ENCODE measurements around the gene PPFIA4. TPM values are rescaled to one million over a fixed set of nuclear protein-coding genes. Genes with fewer than 3 reads are reported as not detected.

Gene PPFIA4
- total RNA-seq, 1 experiment from 2014 or later = 10.8 TPM

GRCh38 chr1:203054642-203055041 is 28.4 kb downstream of the PPFIA4 start:
- H3K27me3 ChIP-seq (ENCODE audit: insufficient read depth, low read length) = no peaks in the 10 kb centered on the region
- RAD21 ChIA-PET (ENCODE audit: low non-redundant PET in 1 of 2, low total read pairs in 2 of 2, uncharacterized antibody in 2 of 2, unreplicated experiment in 2 of 2) = interaction anchor here in 1 of 2 experiments (0.5 kb wide), 1 partner anchor 160 kb away, joined by 4 read pairs; no protein-coding TSS in a partner anchor
- no peak for TF ChIP-seq EZH2phosphoT487 (IDR thresholded peaks at IDR 0.05; ENCODE audit: borderline replicate concordance)
- no peak for TF ChIP-seq POLR2AphosphoS5 (IDR thresholded peaks at IDR 0.05; ENCODE audit: low read depth, low read length)
- no peak for TF ChIP-seq SP1 (IDR thresholded peaks at IDR 0.05; ENCODE audit: low read depth)
- no peak overlapping the region for H3K9ac ChIP-seq (ENCODE audit: low read length)
- H3K4me3 ChIP-seq (replicated peaks in 1 of 2; ENCODE audit: low read depth in 1 of 2, low read length in 2 of 2) = no peak overlapping the region
- H4K20me1 ChIP-seq (ENCODE audit: insufficient read depth) = no peaks in the 10 kb centered on the region
- H2AFZ ChIP-seq (ENCODE audit: low read depth, low read length, poor library complexity, severe bottlenecking) = no peak overlapping the region
- peaks cover 0 to 8% of the 10 kb centered on the region in 2 experiments; a peak in 2 of 4 replicates for H3K36me3 ChIP-seq (ENCODE audit: control insufficient read depth in 1 of 2, insufficient read depth in 2 of 2, low read length in 2 of 2)
- BruUV-seq (replicated peaks) = no TSS peak
- no peak overlapping the region for H3K4me2 ChIP-seq (ENCODE audit: low read length)
- ATAC-seq (no peak), DNase-seq (ENCODE audit: low read depth, low spot score) (no peak)
- no peak overlapping the region for H3K27ac ChIP-seq (ENCODE audit: low read depth, low read length)
- H3K9me3 ChIP-seq (ENCODE audit: control insufficient read depth in 1 of 2, insufficient read depth in 1 of 2, low read depth in 1 of 2, low read length in 2 of 2) = no peaks in the 10 kb centered on the region
- intact Hi-C loops (cut with micrococcal nuclease) = no loop called here
- no peaks in the 10 kb centered on the region for H3K9me2 ChIP-seq (ENCODE audit: insufficient read depth)
- H3K79me2 ChIP-seq (ENCODE audit: insufficient read depth, low read length) = no peaks in the 10 kb centered on the region
- H3K4me1 ChIP-seq (ENCODE audit: control insufficient read depth in 1 of 2, insufficient read depth in 2 of 2, low read length in 2 of 2) = no peaks in the 10 kb centered on the region
- CTCF ChIA-PET = interaction anchor here (1.2 to 1.4 kb wide), 2 partner anchors 14 kb away, joined by 3 to 8 read pairs; no protein-coding TSS in a partner anchor
- POLR2A ChIA-PET = no interaction called here

- CTCF ChIA-PET = interaction anchor here (0.7 to 1.2 kb wide), 2 partner anchors 15 to 71 kb away, joined by 3 to 8 read pairs; no protein-coding TSS in a partner anchor
- ATAC-seq (peak; percentile 66; the same call in 1 of the 2 replicates), DNase-seq (ENCODE audit: low read depth, low spot score) (no peak)
- Histone ChIP-seq H3K27me3 (ENCODE audit: insufficient read depth, low read length) (no peaks in the 10 kb centered on the region), H3K9me3 (ENCODE audit: control insufficient read depth in 1 of 2, insufficient read depth in 1 of 2, low read depth in 1 of 2, low read length in 2 of 2) (no peaks in the 10 kb centered on the region), H3K4me3 (replicated peaks in 1 of 2; ENCODE audit: low read depth in 1 of 2, low read length in 2 of 2) (no peak overlapping the region), H3K36me3 (ENCODE audit: control insufficient read depth in 1 of 2, insufficient read depth in 2 of 2, low read length in 2 of 2) (peaks cover 0 to 5% of the 10 kb centered on the region in 2 experiments; a peak in 2 of 4 replicates), H3K4me2 (ENCODE audit: low read length) (no peak overlapping the region), H2AFZ (ENCODE audit: low read depth, low read length, poor library complexity, severe bottlenecking) (no peak overlapping the region), H3K9ac (ENCODE audit: low read length) (no peak overlapping the region), H3K9me2 (ENCODE audit: insufficient read depth) (no peaks in the 10 kb centered on the region), H3K4me1 (ENCODE audit: control insufficient read depth in 1 of 2, insufficient read depth in 2 of 2, low read length in 2 of 2) (no peaks in the 10 kb centered on the region), H3K79me2 (ENCODE audit: insufficient read depth, low read length) (no peaks in the 10 kb centered on the region), H4K20me1 (ENCODE audit: insufficient read depth) (no peaks in the 10 kb centered on the region), H3K27ac (ENCODE audit: low read depth, low read length) (no peak overlapping the region)
- no TSS peak for BruUV-seq (replicated peaks)
- TF ChIP-seq, protein P1, sequence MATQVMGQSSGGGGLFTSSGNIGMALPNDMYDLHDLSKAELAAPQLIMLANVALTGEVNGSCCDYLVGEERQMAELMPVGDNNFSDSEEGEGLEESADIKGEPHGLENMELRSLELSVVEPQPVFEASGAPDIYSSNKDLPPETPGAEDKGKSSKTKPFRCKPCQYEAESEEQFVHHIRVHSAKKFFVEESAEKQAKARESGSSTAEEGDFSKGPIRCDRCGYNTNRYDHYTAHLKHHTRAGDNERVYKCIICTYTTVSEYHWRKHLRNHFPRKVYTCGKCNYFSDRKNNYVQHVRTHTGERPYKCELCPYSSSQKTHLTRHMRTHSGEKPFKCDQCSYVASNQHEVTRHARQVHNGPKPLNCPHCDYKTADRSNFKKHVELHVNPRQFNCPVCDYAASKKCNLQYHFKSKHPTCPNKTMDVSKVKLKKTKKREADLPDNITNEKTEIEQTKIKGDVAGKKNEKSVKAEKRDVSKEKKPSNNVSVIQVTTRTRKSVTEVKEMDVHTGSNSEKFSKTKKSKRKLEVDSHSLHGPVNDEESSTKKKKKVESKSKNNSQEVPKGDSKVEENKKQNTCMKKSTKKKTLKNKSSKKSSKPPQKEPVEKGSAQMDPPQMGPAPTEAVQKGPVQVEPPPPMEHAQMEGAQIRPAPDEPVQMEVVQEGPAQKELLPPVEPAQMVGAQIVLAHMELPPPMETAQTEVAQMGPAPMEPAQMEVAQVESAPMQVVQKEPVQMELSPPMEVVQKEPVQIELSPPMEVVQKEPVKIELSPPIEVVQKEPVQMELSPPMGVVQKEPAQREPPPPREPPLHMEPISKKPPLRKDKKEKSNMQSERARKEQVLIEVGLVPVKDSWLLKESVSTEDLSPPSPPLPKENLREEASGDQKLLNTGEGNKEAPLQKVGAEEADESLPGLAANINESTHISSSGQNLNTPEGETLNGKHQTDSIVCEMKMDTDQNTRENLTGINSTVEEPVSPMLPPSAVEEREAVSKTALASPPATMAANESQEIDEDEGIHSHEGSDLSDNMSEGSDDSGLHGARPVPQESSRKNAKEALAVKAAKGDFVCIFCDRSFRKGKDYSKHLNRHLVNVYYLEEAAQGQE (IDR thresholded peaks at IDR 0.05; ENCODE audit: low read depth) = no peak
- TF ChIP-seq, protein P2, sequence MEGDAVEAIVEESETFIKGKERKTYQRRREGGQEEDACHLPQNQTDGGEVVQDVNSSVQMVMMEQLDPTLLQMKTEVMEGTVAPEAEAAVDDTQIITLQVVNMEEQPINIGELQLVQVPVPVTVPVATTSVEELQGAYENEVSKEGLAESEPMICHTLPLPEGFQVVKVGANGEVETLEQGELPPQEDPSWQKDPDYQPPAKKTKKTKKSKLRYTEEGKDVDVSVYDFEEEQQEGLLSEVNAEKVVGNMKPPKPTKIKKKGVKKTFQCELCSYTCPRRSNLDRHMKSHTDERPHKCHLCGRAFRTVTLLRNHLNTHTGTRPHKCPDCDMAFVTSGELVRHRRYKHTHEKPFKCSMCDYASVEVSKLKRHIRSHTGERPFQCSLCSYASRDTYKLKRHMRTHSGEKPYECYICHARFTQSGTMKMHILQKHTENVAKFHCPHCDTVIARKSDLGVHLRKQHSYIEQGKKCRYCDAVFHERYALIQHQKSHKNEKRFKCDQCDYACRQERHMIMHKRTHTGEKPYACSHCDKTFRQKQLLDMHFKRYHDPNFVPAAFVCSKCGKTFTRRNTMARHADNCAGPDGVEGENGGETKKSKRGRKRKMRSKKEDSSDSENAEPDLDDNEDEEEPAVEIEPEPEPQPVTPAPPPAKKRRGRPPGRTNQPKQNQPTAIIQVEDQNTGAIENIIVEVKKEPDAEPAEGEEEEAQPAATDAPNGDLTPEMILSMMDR (IDR thresholded peaks at IDR 0.05 in 2 of 3, conservative IDR thresholded peaks at IDR 0.05 in 1 of 3; ENCODE audit: borderline replicate concordance in 1 of 3, insufficient read depth in 1 of 3, low read depth in 2 of 3, low read length in 2 of 3) = peak in 2 of 3 experiments; percentile 29 to 42; a peak in 3 of 6 replicates
- no peak for TF ChIP-seq CBX3 (IDR thresholded peaks at IDR 0.05; ENCODE audit: low read depth)
- TF ChIP-seq ELF1 (IDR thresholded peaks at IDR 0.05; ENCODE audit: borderline replicate concordance, low read depth) = no peak
- TF ChIP-seq, protein P3, sequence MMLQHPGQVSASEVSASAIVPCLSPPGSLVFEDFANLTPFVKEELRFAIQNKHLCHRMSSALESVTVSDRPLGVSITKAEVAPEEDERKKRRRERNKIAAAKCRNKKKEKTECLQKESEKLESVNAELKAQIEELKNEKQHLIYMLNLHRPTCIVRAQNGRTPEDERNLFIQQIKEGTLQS (IDR thresholded peaks at IDR 0.05) = no peak
- TF ChIP-seq JUND (IDR thresholded peaks at IDR 0.05) = no peak
- RAD21 ChIA-PET (ENCODE audit: low non-redundant PET in 1 of 2, low total read pairs in 2 of 2, uncharacterized antibody in 2 of 2, unreplicated experiment in 2 of 2) = no interaction called here
- POLR2A ChIA-PET = no interaction called here
- intact Hi-C loops (cut with micrococcal nuclease) = no loop called here
These were observed 29.0 kb downstream of the PPFIA4 start for GRCh38 chr1:203055161-203055799.

All from HCT116 (cell line).